Activated naive CD8-positive, alpha-beta T cell (primary cell): ENCODE measurements around the gene CDH2.
"Not testable (repeated sequence)": the region's sequence is repeated elsewhere in the genome, so short reads cannot be mapped to it uniquely, and the experiment has no call there.

Source experiments
- H3K27ac Mint-ChIP-seq: one replicate; pipeline ENCODE4 v1.8.0; 2021; ENCODE audit warnings: mixed read lengths
- H3K27me3 Mint-ChIP-seq: one replicate; pipeline ENCODE4 v1.8.0; 2021; ENCODE audit warnings: mixed read lengths
- H3K36me3 Mint-ChIP-seq: one replicate; pipeline ENCODE4 v1.8.0; 2021; ENCODE audit warnings: mixed read lengths
- H3K4me1 Mint-ChIP-seq: one replicate; pipeline ENCODE4 v1.8.0; 2021; ENCODE audit warnings: low read depth, mixed read lengths
- H3K4me3 Mint-ChIP-seq: one replicate; pipeline ENCODE4 v1.8.0; 2021; ENCODE audit warnings: mild to moderate bottlenecking, mixed read lengths
- H3K9me3 Mint-ChIP-seq: one replicate; pipeline ENCODE4 v1.8.0; 2021; ENCODE audit warnings: low read depth, mixed read lengths

CDH2 gene

GRCh38 chr18:27959101-27959500 lies 217.8 kb downstream of the CDH2 start:
- H3K27me3 Mint-ChIP-seq, result no peaks in the 10 kb centered on the region
- H3K4me1 Mint-ChIP-seq, result no peaks in the 10 kb centered on the region
- no peak overlapping the region for H3K4me3 Mint-ChIP-seq
- no peaks in the 10 kb centered on the region for H3K9me3 Mint-ChIP-seq
- no peak overlapping the region for H3K27ac Mint-ChIP-seq
- H3K36me3 Mint-ChIP-seq, result no peaks in the 10 kb centered on the region

- Mint-ChIP-seq H3K27me3 (no peaks in the 10 kb centered on the region), H3K27ac (no peak overlapping the region), H3K9me3 (no peaks in the 10 kb centered on the region)
Observed at GRCh38 chr18:27956001-27956640, 220.8 kb downstream of the CDH2 start.

GRCh38 chr18:27954226-27954625 lies 222.7 kb downstream of the CDH2 start:
- Mint-ChIP-seq H3K36me3 (no peaks in the 10 kb centered on the region), H3K27ac (no peak overlapping the region), H3K9me3 (no peaks in the 10 kb centered on the region), H3K4me3 (no peak overlapping the region), H3K27me3 (no peaks in the 10 kb centered on the region), H3K4me1 (no peaks in the 10 kb centered on the region)

More at GRCh38 chr18:27956001-27956640, 220.8 kb downstream of the CDH2 start:
- no peaks in the 10 kb centered on the region for H3K36me3 Mint-ChIP-seq
- no peak overlapping the region for H3K4me3 Mint-ChIP-seq
- H3K4me1 Mint-ChIP-seq, result no peaks in the 10 kb centered on the region

GRCh38 chr18:27952741-27953140 lies 224.2 kb downstream of the CDH2 start:
- no peaks in the 10 kb centered on the region for H3K9me3 Mint-ChIP-seq
- H3K4me1 Mint-ChIP-seq, result no peaks in the 10 kb centered on the region
- H3K4me3 Mint-ChIP-seq, result no peak overlapping the region
- no peaks in the 10 kb centered on the region for H3K36me3 Mint-ChIP-seq
- no peaks in the 10 kb centered on the region for H3K27me3 Mint-ChIP-seq
- no peak overlapping the region for H3K27ac Mint-ChIP-seq

- Mint-ChIP-seq H3K27me3 (no peaks in the 10 kb centered on the region), H3K36me3 (no peaks in the 10 kb centered on the region), H3K9me3 (peaks cover 4% of the 10 kb centered on the region), H3K27ac (no peak overlapping the region), H3K4me3 (no peak overlapping the region), H3K4me1 (no peaks in the 10 kb centered on the region)
Observed at GRCh38 chr18:27950648-27951228, 226.2 kb downstream of the CDH2 start.

- no peaks in the 10 kb centered on the region for H3K27me3 Mint-ChIP-seq
- H3K4me1 Mint-ChIP-seq, result no peaks in the 10 kb centered on the region
- H3K27ac Mint-ChIP-seq, result no peak overlapping the region
- H3K9me3 Mint-ChIP-seq, result peaks cover 4% of the 10 kb centered on the region
- no peak overlapping the region for H3K4me3 Mint-ChIP-seq
- H3K36me3 Mint-ChIP-seq, result no peaks in the 10 kb centered on the region
Observed at GRCh38 chr18:27948986-27949385, 227.9 kb downstream of the CDH2 start.

- H3K4me3 Mint-ChIP-seq, result no peak overlapping the region
- peaks cover 7% of the 10 kb centered on the region for H3K9me3 Mint-ChIP-seq
- H3K4me1 Mint-ChIP-seq, result no peaks in the 10 kb centered on the region
- H3K27ac Mint-ChIP-seq, result no peak overlapping the region
- H3K36me3 Mint-ChIP-seq, result no peaks in the 10 kb centered on the region
- no peaks in the 10 kb centered on the region for H3K27me3 Mint-ChIP-seq
Observed at GRCh38 chr18:27942706-27943105, 234.2 kb downstream of the CDH2 start.

GRCh38 chr18:27931535-27931934 lies 245.4 kb downstream of the CDH2 start:
- H3K27me3 Mint-ChIP-seq, result no peaks in the 10 kb centered on the region
- H3K27ac Mint-ChIP-seq, result no peak overlapping the region
- H3K4me3 Mint-ChIP-seq, result no peak overlapping the region
- no peaks in the 10 kb centered on the region for H3K4me1 Mint-ChIP-seq
- H3K36me3 Mint-ChIP-seq, result no peaks in the 10 kb centered on the region
- peaks cover 7% of the 10 kb centered on the region for H3K9me3 Mint-ChIP-seq

GRCh38 chr18:27922780-27923179 lies 254.2 kb downstream of the CDH2 start:
- Mint-ChIP-seq H3K36me3 (no peaks in the 10 kb centered on the region), H3K4me1 (no peaks in the 10 kb centered on the region), H3K27ac (no peak overlapping the region), H3K4me3 (no peak overlapping the region), H3K9me3 (peaks cover 10% of the 10 kb centered on the region), H3K27me3 (no peaks in the 10 kb centered on the region)

- H3K9me3 Mint-ChIP-seq, result peaks cover 10% of the 10 kb centered on the region
- H3K36me3 Mint-ChIP-seq, result no peaks in the 10 kb centered on the region
Observed at GRCh38 chr18:27921904-27922751, 254.8 kb downstream of the CDH2 start.

GRCh38 chr18:27921392-27921791 lies 255.5 kb downstream of the CDH2 start:
- H3K27me3 Mint-ChIP-seq, result no peaks in the 10 kb centered on the region
- peaks cover 6% of the 10 kb centered on the region for H3K9me3 Mint-ChIP-seq
- no peaks in the 10 kb centered on the region for H3K4me1 Mint-ChIP-seq
- no peak overlapping the region for H3K27ac Mint-ChIP-seq
- H3K36me3 Mint-ChIP-seq, result no peaks in the 10 kb centered on the region
- H3K4me3 Mint-ChIP-seq, result no peak overlapping the region

More at GRCh38 chr18:27921904-27922751, 254.8 kb downstream of the CDH2 start:
- Mint-ChIP-seq H3K27me3 (no peaks in the 10 kb centered on the region), H3K4me3 (no peak overlapping the region), H3K4me1 (no peaks in the 10 kb centered on the region), H3K27ac (no peak overlapping the region)

GRCh38 chr18:27920836-27921235 lies 256.1 kb downstream of the CDH2 start:
- Mint-ChIP-seq H3K4me1 (no peaks in the 10 kb centered on the region), H3K36me3 (no peaks in the 10 kb centered on the region), H3K27me3 (no peaks in the 10 kb centered on the region), H3K27ac (no peak overlapping the region), H3K4me3 (no peak overlapping the region), H3K9me3 (peaks cover 5% of the 10 kb centered on the region)

- not testable (repeated sequence) for H3K27ac Mint-ChIP-seq, H3K9me3 Mint-ChIP-seq, H3K36me3 Mint-ChIP-seq, H3K4me3 Mint-ChIP-seq, H3K4me1 Mint-ChIP-seq, H3K27me3 Mint-ChIP-seq
Observed at GRCh38 chr18:27906189-27906588, 270.7 kb downstream of the CDH2 start.

GRCh38 chr18:27903906-27904305 lies 273.0 kb downstream of the CDH2 start:
- no peak overlapping the region for H3K27ac Mint-ChIP-seq
- no peaks in the 10 kb centered on the region for H3K36me3 Mint-ChIP-seq
- peaks cover 8% of the 10 kb centered on the region for H3K9me3 Mint-ChIP-seq
- H3K27me3 Mint-ChIP-seq, result no peaks in the 10 kb centered on the region
- no peaks in the 10 kb centered on the region for H3K4me1 Mint-ChIP-seq
- no peak overlapping the region for H3K4me3 Mint-ChIP-seq

- Mint-ChIP-seq H3K27ac (no peak overlapping the region), H3K36me3 (no peaks in the 10 kb centered on the region), H3K9me3 (peaks cover 8% of the 10 kb centered on the region), H3K4me3 (no peak overlapping the region), H3K4me1 (no peaks in the 10 kb centered on the region), H3K27me3 (no peaks in the 10 kb centered on the region)
Observed at GRCh38 chr18:27901424-27902226, 275.3 kb downstream of the CDH2 start.
